KMS-11 (cell line): ENCODE measurements around the gene UMPS.

Experiments
- H2AFZ ChIP-seq: fragments of 200-600 bp; sonication (generic); 2 replicates; pipeline ENCODE4 v1.6.1; 2016; ENCODE audit warnings: antibody characterized with exemption, mixed run types, low read depth
- H3K27ac ChIP-seq: fragments of 200-600 bp; sonication (generic); 2 replicates; pipeline ENCODE4 v1.6.1; 2016; ENCODE audit warnings: mild to moderate bottlenecking, mixed run types
- H3K27me3 ChIP-seq: fragments of 200-600 bp; sonication (generic); 2 replicates; pipeline ENCODE4 v1.6.1; 2017; ENCODE audit warnings: mild to moderate bottlenecking, low read depth, mixed run types, moderate library complexity; ENCODE audit not compliant: insufficient read depth
- H3K36me3 ChIP-seq: fragments of 200-600 bp; sonication (generic); 2 replicates; pipeline ENCODE4 v1.6.1; 2017; ENCODE audit warnings: mild to moderate bottlenecking, mixed run types; ENCODE audit not compliant: insufficient read depth
- H3K4me1 ChIP-seq: fragments of 200-600 bp; sonication (generic); 2 replicates; pipeline ENCODE4 v1.6.1; 2016; ENCODE audit warnings: mild to moderate bottlenecking, low read depth, mixed run types; ENCODE audit not compliant: poor library complexity, severe bottlenecking
- H3K4me2 ChIP-seq: fragments of 200-600 bp; sonication (generic); 2 replicates; pipeline ENCODE4 v1.7.0; 2016; ENCODE audit warnings: mild to moderate bottlenecking, mixed run types
- H3K4me3 ChIP-seq: fragments of 200-600 bp; sonication (generic); IDR thresholded peaks from 2 replicates; pipeline ENCODE4 v1.6.1; 2017; ENCODE audit warnings: low read depth, low read length, mixed read lengths; ENCODE audit not compliant: insufficient read depth
- H3K79me2 ChIP-seq: fragments of 200-600 bp; sonication (generic); 2 replicates; pipeline ENCODE4 v1.6.1; 2016; ENCODE audit warnings: low read depth, mixed run types; ENCODE audit not compliant: insufficient read depth
- H3K9ac ChIP-seq: fragments of 200-600 bp; sonication (generic); 2 replicates; pipeline ENCODE4 v1.6.1; 2016; ENCODE audit warnings: mild to moderate bottlenecking, mixed run types
- H4K20me1 ChIP-seq: fragments of 200-600 bp; sonication (generic); 2 replicates; pipeline ENCODE4 v1.6.1; 2016; ENCODE audit warnings: mild to moderate bottlenecking, mixed run types; ENCODE audit not compliant: insufficient read depth
- CTCF ChIP-seq: fragments of 200-600 bp; sonication (generic); conservative IDR thresholded peaks from 2 replicates; pipeline ENCODE4 v1.6.1; 2017; ENCODE audit warnings: low read depth, mild to moderate bottlenecking, antibody characterized with exemption, low read length, moderate library complexity, mixed read lengths

UMPS gene

GRCh38 chr3:124731760-124732159 lies 1.5 kb downstream of the UMPS start:
- peaks cover 47% of the 10 kb centered on the region for H3K79me2 ChIP-seq
- H3K4me2 ChIP-seq: peak overlapping the region; percentile 89
- H3K4me1 ChIP-seq: peaks cover 38% of the 10 kb centered on the region
- no peaks in the 10 kb centered on the region for H4K20me1 ChIP-seq
- no peak for TF ChIP-seq CTCF
- H3K27ac ChIP-seq: no peak overlapping the region
- H3K27me3 ChIP-seq: no peaks in the 10 kb centered on the region
- H2AFZ ChIP-seq: no peak overlapping the region
- no peak overlapping the region; the same call in 1 of the 2 replicates for H3K9ac ChIP-seq
- H3K36me3 ChIP-seq: peaks cover 10% of the 10 kb centered on the region; the same call in 1 of the 2 replicates
- no peak overlapping the region for H3K4me3 ChIP-seq

GRCh38 chr3:124741027-124741426 lies 10.8 kb downstream of the UMPS start:
- H3K4me2 ChIP-seq: no peak overlapping the region
- H4K20me1 ChIP-seq: no peaks in the 10 kb centered on the region
- no peak overlapping the region for H3K27ac ChIP-seq
- no peaks in the 10 kb centered on the region for H3K27me3 ChIP-seq
- H3K9ac ChIP-seq: no peak overlapping the region
- no peak for TF ChIP-seq CTCF
- H3K4me3 ChIP-seq: no peak overlapping the region
- no peaks in the 10 kb centered on the region for H3K4me1 ChIP-seq
- H2AFZ ChIP-seq: no peak overlapping the region
- peaks cover 37% of the 10 kb centered on the region; the same call in 1 of the 2 replicates for H3K36me3 ChIP-seq
- H3K79me2 ChIP-seq: peaks cover 20% of the 10 kb centered on the region

DNA sequence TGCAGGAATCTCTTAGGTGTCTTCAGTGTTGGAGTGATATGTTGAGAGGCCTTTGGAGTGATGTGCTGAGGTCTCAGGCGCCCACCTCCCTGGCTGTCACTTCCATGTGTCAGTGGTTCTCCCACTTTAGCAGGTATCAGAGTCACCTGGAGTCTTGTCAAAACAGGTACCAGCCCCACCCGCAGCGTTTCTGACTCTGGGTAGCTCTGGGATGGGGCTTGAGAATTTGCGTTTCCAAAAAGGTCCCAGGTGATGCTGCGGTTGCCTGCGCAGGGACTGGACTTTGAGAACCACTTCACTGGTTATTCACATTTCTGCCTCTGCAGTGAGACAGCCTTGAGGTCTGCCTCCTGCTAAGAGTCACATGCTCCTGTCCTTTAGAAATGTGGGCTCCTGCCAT lies 15.5 kb downstream of the UMPS start:
- Histone ChIP-seq H3K4me1 (no peaks in the 10 kb centered on the region), H3K4me3 (no peak overlapping the region), H3K4me2 (no peak overlapping the region), H3K27me3 (no peaks in the 10 kb centered on the region), H3K79me2 (no peaks in the 10 kb centered on the region), H2AFZ (no peak overlapping the region), H4K20me1 (no peaks in the 10 kb centered on the region), H3K9ac (no peak overlapping the region), H3K27ac (no peak overlapping the region), H3K36me3 (peaks cover 14% of the 10 kb centered on the region; the same call in 1 of the 2 replicates)
- TF ChIP-seq CTCF: no peak

DNA sequence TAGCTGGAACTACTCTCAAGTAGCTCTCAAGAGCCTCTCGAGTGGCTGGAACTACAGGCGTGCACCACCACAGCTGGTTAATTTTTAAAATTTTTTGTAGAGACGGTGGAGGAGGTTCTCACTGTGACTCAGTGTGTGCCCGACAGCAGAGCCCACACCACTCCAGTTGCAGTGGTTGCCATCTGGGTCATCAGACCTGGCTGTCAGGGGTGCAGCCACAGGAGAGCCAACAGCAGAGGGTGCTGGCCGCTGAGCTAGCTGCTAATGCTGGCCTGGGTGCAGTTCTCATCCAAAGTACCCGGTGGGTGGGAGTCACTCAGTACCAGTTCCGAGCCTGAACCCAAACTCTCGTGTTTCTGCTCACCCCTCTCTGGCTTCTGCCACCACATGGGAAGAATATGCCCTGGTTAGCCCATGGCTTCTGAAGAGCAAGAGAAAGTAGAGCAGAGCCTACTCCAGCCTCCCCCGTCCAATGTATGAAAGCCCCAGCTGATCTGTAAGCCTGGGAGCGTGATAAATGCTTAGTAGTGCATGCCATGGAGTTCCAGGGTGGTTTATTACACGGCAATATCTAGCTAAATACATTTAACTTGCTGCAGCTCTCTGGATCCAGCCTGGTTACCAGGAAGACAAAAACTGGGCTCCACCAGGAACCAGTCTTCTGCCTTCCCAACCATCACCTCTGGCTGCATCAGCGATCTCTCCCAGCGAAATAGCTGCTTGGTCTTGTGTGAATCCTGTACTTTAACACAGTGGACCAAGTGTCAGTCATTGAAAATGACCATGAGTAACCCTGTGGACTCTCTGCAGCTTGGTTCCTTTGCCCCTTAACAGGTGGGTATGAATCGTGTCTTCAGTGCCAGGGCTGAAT lies 17.1 kb downstream of the UMPS start:
- Histone ChIP-seq H3K27ac (no peak overlapping the region), H3K4me3 (no peak overlapping the region), H3K4me2 (no peak overlapping the region)

More for the DNA sequence above, 17.1 kb downstream of the UMPS start:
- no peak for TF ChIP-seq CTCF
- Histone ChIP-seq H2AFZ (no peak overlapping the region), H4K20me1 (no peaks in the 10 kb centered on the region), H3K79me2 (no peaks in the 10 kb centered on the region), H3K27me3 (no peaks in the 10 kb centered on the region), H3K36me3 (peaks cover 8% of the 10 kb centered on the region; the same call in 1 of the 2 replicates), H3K9ac (no peak overlapping the region), H3K4me1 (no peaks in the 10 kb centered on the region)
